Mesodermal cell (in vitro differentiated cells): ENCODE results near the gene KIAA0930.
A peak's percentile ranks its signal among the peaks of the same experiment; 100 is the strongest.

Experiments used
- H3K27ac ChIP-seq: 2 replicates; pipeline ENCODE4 v1.7.0; 2013; ENCODE audit warnings: mild to moderate bottlenecking, low read depth, low read length, moderate library complexity; ENCODE audit not compliant: severe bottlenecking
- H3K36me3 ChIP-seq: 2 replicates; pipeline ENCODE4 v1.7.1; 2013; ENCODE audit warnings: mild to moderate bottlenecking, low read length, moderate library complexity; ENCODE audit not compliant: control insufficient read depth, insufficient read depth
- H3K4me1 ChIP-seq: one replicate; pipeline ENCODE4 v1.7.1; 2013; ENCODE audit warnings: mild to moderate bottlenecking, low read length; ENCODE audit not compliant: insufficient read depth, control insufficient read depth, poor library complexity, severe bottlenecking
- H3K4me3 ChIP-seq: 2 replicates; pipeline ENCODE4 v1.7.0; 2013; ENCODE audit warnings: low read length, control low read depth, mild to moderate bottlenecking; ENCODE audit not compliant: insufficient read depth, poor library complexity, severe bottlenecking; ENCODE audit errors: extremely low read depth
- H3K9me3 ChIP-seq: 2 replicates; pipeline ENCODE4 v1.7.1; 2013; ENCODE audit warnings: mild to moderate bottlenecking, low read length, moderate library complexity; ENCODE audit not compliant: control insufficient read depth
- WGBS, 2 experiments: methylation state at CpG; one replicate each; pipeline ENCODE4 v1.1.5; 2013; ENCODE audit warnings: missing lambda C conversion rate in 2 of 2; ENCODE audit not compliant: insufficient coverage in 2 of 2; 5-methylcytosine and 5-hydroxymethylcytosine counted together

The KIAA0930 gene

DNA sequence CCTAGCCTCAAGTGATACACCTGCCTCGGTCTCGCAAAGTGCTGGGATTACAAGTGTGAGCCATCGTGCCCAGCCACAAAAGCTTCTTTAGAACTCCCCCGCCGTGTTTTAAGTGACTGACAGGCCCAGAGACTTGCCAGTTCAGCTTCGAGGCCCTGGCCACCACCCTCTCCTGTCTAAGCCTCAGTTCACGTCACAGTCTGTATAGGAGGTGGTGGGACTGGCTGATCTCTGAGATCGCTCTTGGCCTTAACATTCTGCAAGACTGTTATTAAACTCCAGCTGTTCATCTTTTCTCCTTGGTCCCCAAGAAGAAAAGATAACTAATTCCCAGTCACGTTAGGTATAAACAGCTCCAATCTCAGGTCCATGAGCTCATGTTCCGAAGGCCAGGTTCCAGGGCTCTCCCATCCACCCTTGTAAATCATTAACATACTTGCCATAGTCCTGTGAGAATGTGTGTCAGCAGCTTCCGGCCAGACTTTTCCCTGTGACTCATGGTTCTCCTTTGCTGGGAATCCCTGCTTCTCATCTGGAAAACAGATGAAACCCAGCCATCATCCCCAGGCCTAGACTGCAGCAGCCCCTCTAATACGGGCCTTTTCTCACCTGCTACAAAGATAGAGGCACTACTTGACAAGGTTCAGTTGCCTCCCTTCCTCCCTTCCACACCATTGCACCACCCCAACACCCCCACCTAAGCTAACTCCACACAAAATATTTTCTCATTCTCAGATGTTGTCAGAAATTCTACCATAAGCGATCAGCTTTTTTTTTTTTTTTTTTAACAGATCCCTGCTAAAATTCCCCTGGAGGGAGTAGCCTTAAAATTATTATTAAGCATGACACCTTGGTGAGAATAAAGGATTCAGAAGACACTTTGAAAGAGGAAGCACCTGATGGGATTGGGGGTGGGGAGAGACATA, 5.6 kb upstream of the KIAA0930 start:
- peak overlapping the region; percentile 94 for H3K27ac ChIP-seq
- no peaks in the 10 kb centered on the region for H3K36me3 ChIP-seq
- 70 to 72% methylated on average over 10 of the region's 13 CpGs for WGBS, 2 experiments
- no peaks in the 10 kb centered on the region for H3K9me3 ChIP-seq
- H3K4me1 ChIP-seq = peaks cover 15% of the 10 kb centered on the region
- no peak overlapping the region for H3K4me3 ChIP-seq

DNA sequence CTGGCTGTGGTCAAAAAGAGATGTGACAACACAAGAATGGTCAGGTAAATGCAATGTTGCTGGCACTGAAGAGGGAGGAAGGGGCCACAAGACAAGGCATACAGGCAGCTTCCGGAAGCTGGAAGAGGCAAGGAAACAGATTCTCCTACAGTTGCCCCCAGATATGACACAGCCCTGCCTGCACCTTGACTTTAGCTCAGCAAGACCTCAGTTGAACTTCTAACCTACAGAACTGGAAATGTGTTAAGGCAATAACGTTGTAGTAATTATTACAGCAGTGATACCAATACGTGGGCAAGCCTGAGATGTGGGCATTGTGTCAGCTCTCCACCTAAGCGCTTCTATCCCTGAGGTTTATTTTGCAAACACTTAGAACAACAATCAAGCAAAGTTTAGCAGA, 4.2 kb upstream of the KIAA0930 start:
- Histone ChIP-seq H3K4me1 (peaks cover 15% of the 10 kb centered on the region), H3K36me3 (no peaks in the 10 kb centered on the region), H3K27ac (no peak overlapping the region), H3K9me3 (no peaks in the 10 kb centered on the region), H3K4me3 (no peak overlapping the region)
- WGBS, 2 experiments = 100% methylated on average over 2 to 3 of the region's 4 CpGs

DNA sequence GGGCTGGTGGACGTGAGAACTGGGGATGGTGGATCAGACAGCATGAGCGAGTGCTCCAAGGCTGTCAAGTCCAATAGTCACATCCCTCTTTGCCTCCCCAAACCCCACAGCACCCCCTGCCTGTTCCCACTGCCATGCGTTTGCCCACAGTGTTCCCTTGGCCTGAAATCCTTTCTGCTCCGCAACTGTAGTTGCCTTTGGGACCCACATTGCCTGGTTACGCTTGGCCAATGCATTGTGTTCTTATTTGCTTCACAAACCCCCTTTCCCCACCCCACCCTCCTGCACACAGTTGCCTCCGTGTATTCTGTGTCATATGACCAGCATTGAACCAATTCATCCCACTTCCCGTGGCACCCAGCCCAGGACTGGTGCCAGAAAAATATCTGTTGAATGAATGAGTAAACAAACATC, 2.1 kb upstream of the KIAA0930 start:
- WGBS, 2 experiments = 82 to 87% methylated on average over 4 to 6 of the region's 7 CpGs
- H3K4me3 ChIP-seq = no peak overlapping the region
- no peaks in the 10 kb centered on the region for H3K36me3 ChIP-seq
- no peaks in the 10 kb centered on the region for H3K9me3 ChIP-seq
- no peak overlapping the region for H3K27ac ChIP-seq
- H3K4me1 ChIP-seq = peaks cover 26% of the 10 kb centered on the region

- Histone ChIP-seq H3K4me1 (peaks cover 11% of the 10 kb centered on the region), H3K27ac (no peak overlapping the region), H3K4me3 (peak overlapping the region; percentile 68), H3K36me3 (peaks cover 5% of the 10 kb centered on the region), H3K9me3 (no peaks in the 10 kb centered on the region)
- WGBS, 2 experiments = 1% methylated on average over 42 to 45 of the region's 73 CpGs
Observed at GRCh38 chr22:45240104-45240809, 437 bp downstream of the KIAA0930 start.

GRCh38 chr22:45239681-45240051, 1.0 kb downstream of the KIAA0930 start:
- peaks cover 11% of the 10 kb centered on the region for H3K4me1 ChIP-seq
- H3K27ac ChIP-seq = no peak overlapping the region
- peak overlapping the region; percentile 68 for H3K4me3 ChIP-seq
- no peaks in the 10 kb centered on the region for H3K9me3 ChIP-seq
- peaks cover 5% of the 10 kb centered on the region for H3K36me3 ChIP-seq
- WGBS, 2 experiments = 10 to 22% methylated on average over 2 to 5 of the region's 8 CpGs

- peak overlapping the region; percentile 68 for H3K4me3 ChIP-seq
- peaks cover 5% of the 10 kb centered on the region for H3K36me3 ChIP-seq
- 54 to 75% methylated on average over 4 to 6 of the region's 6 CpGs for WGBS, 2 experiments
- peaks cover 11% of the 10 kb centered on the region for H3K4me1 ChIP-seq
- no peak overlapping the region for H3K27ac ChIP-seq
- H3K9me3 ChIP-seq = no peaks in the 10 kb centered on the region
Observed at GRCh38 chr22:45238957-45239680, 1.6 kb downstream of the KIAA0930 start.

GRCh38 chr22:45238076-45238956, 2.4 kb downstream of the KIAA0930 start:
- Histone ChIP-seq H3K27ac (no peak overlapping the region), H3K4me3 (no peak overlapping the region), H3K4me1 (peaks cover 11% of the 10 kb centered on the region), H3K36me3 (peaks cover 5% of the 10 kb centered on the region), H3K9me3 (no peaks in the 10 kb centered on the region)
- 89 to 95% methylated on average over 15 to 17 of the region's 18 CpGs for WGBS, 2 experiments

- Histone ChIP-seq H3K9me3 (no peaks in the 10 kb centered on the region), H3K4me3 (no peak overlapping the region), H3K4me1 (peaks cover 11% of the 10 kb centered on the region), H3K36me3 (peaks cover 10% of the 10 kb centered on the region), H3K27ac (no peak overlapping the region)
- 90 to 95% methylated on average over 9 to 13 of the region's 15 CpGs for WGBS, 2 experiments
Observed at GRCh38 chr22:45237065-45237990, 3.4 kb downstream of the KIAA0930 start.

- peaks cover 15% of the 10 kb centered on the region for H3K4me1 ChIP-seq
Observed at GRCh38 chr22:45235851-45236342, 4.8 kb downstream of the KIAA0930 start.

More at GRCh38 chr22:45235851-45236342, 4.8 kb downstream of the KIAA0930 start:
- Histone ChIP-seq H3K27ac (no peak overlapping the region), H3K36me3 (peaks cover 10% of the 10 kb centered on the region), H3K9me3 (no peaks in the 10 kb centered on the region), H3K4me3 (no peak overlapping the region)
- WGBS, 2 experiments = 96% methylated on average over 18 to 19 of the region's 20 CpGs
